Measurements from ENCODE around the gene SLF1.
A peak's percentile ranks its signal among the peaks of the same experiment; 100 is the strongest.

Gene SLF1

DNA sequence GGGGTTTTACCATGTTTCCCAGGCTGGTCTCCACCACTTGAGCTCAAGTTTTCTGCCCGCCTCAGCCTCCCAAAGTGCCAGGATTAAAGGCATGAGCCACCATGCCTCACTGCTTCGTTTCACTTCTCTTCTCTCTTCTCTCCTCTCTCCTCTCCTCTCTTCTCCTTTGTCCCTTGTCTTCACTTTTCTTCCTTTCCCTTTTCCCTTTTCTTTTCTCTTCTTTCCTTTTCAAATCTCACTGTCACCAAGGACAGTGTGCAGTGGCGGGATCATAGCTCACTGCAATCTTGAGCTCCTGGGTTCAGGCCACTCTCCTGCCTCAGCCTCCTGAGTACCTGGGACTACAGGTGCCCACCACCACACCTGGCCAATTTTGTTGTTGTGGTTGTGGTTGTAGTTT, 49.5 kb downstream of the SLF1 start:
- ATAC-seq: no peak

DNA sequence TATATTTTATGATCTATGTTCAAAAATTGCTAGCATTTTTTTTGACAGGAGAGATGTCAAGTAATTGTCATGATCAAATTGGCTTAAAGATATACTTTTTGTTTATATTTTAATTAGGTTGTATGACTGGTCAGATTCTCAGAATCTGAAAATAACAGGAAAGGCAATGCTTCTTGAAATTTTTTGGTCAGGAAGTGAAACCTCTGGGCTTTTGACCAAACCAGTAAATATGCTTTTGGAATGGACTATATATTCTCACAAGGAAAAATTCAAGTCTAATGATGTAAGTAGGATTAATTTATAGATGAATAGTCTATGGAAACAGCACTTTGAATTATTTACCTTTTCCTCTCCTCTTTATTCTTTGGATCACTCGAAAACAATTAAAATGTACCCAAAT, 52.3 kb downstream of the SLF1 start:
- no peak for ATAC-seq

- ATAC-seq: no peak
These were observed 54.3 kb downstream of the SLF1 start for GRCh38 chr5:94672746-94673145.

DNA sequence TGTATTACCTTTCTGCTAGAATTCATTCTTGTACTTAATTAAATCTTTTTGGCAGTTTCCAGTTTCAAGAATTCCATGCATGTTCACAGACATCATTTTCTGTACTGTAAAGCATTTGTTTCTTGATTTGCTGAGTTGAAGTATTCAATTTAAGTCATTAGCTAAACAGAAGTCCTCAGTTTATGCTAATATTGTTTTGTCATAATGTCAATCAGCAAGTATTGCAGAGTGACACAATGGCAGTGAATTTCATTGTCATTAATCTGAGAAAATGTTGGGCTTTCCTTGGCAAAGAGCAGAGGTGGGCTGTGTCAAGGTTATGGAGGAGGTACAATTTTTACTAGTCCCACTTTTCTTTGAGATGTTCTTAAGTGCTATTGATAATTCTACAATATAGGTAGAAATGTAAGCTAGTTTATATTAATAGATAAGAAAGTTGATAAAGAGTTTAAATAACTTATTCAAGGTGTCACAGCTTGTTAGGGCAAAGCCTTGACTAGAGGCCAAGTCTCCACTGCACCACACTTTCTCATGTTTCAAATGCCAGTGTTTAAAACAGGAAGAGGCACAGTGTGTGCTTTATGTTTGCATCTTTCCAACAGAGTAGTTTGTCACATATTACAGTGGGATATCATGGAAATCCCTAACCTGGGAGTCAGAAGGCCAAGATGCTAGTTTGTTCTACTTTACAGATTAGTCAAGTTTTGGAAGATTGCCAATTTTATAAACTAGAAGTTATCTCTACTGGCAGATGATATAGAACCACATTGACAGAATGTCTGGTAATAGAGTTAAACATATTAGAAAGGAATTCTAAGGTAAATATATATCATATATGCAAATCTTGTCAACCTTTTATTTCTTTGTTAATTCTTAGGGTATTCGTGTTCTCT, 56.3 kb downstream of the SLF1 start:
- ATAC-seq: no peak

DNA sequence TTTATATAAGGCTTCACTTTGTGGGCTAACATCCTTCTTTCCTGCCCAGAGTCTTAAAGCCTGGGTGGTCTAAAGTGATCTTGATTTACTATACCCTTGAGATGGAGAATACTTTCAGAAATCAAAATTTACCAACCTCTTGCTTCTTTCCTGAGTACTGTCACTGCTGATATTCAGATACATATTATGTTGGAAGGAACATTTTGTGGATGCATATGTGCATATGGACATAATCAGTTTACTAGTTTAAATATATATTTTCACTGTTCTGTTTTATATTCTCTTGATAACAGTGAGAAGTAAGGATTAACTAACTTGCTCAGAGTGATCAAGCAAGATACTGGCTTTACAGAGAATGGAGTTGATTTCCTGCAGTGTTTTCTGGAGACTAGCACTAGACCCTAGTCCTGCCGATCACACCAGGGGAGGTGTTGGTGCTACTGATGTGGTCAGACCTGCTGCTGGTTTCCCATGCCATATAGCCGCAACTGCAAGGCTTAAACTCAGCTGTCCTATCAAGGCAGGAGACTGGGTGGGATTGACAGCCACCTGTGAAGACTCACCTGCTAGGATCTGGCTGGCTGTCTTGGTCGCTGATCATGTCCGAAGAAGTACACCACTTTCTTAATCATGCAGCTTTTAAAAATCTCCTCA, 57.6 kb downstream of the SLF1 start:
- ATAC-seq: no peak

DNA sequence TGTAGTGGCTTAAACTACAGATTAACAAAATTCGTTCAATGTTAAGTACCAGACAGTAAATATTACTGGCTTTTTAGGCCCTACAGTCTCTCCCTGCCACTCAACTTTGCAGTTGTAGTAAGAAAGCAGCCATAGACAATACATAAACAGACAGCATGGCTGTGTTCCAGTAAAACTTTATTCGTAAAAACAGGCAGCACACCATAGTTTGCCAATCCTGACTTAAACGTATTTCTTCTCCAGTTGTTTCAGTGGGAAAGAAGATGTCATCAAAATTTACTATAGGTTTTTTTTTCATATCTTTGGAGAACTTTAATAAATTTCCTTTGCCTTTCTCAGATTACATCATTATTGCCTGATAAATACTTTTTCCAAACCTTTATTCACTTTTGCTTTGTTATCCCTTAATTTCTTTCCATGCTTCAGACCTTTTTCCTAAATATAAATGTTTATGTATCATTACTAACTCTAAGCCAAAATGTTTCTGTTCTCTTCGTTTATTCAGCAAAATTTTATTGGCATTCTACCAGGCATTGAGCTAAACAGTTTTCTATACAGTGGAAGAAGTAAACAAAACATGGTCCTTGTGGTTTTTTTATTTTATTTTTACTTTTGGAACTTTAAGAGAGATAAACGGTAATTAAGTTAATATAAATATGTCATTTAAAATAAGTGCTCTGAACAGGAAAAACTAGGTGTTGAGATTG, 64.5 kb downstream of the SLF1 start:
- no peak for ATAC-seq

- ATAC-seq: no peak
These were observed 71.4 kb downstream of the SLF1 start for GRCh38 chr5:94689908-94690307.

DNA sequence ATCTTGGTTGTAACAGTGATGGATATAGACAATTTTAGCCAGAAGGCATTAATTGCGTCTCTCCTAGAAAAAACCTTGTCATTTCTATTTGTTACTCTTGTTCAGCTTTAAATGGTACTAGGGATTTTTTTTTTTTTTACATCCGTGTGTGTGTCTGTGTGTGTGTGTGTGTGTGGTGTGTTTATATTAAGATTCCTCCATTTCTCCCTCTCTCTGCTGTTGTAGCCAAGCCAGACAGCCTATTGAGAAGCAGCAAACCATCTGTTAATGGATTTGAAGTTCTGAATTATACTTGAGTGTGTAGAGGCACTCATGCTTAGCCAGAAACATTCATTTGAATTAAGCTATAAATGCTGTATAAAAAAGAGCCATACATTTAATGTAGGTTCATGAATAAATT, 72.3 kb downstream of the SLF1 start:
- no peak for ATAC-seq

DNA sequence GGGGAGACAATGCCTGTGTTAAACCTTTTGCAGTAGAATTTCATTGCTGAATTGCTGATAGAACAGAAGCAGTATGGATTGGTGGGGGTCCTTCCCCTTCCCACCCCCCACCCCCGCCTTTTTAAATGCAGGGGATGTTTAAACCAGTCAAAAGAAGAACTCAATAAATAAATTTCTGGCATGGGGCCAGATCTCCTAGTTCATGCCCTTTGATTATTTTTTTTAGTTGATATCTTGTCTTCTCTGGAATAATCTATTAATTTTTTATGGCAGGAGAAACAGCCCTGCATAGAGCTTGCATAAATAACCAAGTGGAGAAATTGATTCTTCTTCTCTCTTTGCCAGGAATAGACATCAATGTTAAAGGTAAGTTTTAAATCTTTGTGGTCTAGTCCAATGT, 72.8 kb downstream of the SLF1 start:
- ATAC-seq: no peak

- ATAC-seq: no peak
These were observed 73.5 kb downstream of the SLF1 start for GRCh38 chr5:94691949-94692348.

GRCh38 chr5:94692581-94692980, 74.1 kb downstream of the SLF1 start:
- ATAC-seq: no peak

DNA sequence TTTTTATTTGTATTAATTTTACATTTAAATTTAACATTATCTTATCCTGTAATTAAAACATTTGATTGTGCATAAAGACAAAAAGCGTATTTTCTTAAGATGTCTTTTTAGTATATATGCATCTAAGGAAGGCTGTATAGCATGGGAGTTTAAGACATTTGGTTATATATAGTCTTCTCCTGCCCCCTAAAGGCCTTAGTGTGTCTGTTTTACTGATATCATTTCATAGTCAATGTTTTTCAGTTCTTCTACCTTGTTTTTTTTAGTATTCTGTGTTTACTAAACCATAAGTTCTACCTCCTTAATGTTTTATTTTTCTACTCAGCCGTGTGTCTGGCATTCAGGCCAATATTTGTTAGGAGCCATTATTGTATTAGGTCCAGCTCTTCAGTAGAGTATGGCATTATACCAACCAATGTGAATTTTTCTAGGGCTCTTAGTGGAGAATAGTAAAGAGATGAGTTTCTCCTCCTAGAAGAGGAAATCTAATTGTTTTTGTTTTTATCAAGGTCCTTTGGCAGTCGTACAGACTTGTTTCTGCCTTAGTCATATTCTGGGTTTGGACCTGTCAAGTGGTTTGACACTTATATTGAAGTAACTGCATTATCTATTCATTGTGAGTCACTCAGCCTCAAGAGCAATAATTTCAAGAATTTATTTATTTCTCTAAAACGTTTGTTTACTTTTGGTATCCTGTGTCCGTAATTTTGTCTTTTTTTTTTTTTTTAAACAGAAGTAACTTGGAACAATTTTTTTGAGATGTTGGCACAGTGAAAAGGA, 74.8 kb downstream of the SLF1 start:
- peak in 1 of 2 donors; percentile 51 for ATAC-seq

DNA sequence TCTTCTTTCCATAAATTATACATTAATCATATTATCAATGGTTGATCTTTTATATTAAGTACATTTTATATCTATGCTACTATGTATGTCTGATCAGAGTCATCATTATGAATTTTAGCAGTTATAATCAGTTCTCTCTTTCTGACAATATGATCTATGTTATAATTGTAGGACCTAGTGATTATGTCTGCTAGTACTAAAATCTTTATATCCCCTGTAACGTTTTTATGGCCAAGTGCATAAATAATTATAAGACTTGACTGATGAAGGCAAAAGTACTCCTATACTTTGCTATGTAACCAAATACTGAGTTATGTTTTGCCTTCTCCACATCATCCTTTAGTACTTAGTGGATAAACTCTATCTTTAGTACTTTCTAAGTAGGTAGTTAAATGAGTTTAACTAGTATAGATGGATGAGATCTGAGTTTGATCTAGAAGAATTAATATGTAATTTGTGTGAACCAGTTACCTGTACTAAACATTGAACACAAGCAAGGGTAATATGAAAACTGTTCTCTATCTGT, 75.4 kb downstream of the SLF1 start:
- ATAC-seq: no peak

GRCh38 chr5:94694671-94695070, 76.2 kb downstream of the SLF1 start:
- no peak for ATAC-seq

GRCh38 chr5:94698197-94698596, 79.7 kb downstream of the SLF1 start:
- ATAC-seq: no peak

DNA sequence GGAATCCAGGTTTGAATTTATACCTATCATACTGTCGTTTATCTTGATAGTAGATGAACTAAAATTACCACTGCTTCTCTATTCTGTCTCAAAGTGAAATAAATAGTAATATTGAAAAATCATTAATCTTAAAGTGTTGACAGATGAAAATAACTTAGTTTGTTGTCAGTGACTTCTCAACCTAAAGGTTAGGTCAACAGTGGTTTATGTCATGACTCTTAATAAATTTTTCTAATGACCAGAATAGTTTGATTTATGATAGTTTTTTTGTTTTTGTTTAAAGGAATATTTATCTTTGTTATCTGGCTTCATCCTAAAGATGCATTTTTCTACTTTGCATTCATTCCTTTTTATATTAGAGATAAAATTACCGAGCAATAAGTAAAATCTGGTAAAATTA, 81.1 kb downstream of the SLF1 start:
- ATAC-seq: no peak

DNA sequence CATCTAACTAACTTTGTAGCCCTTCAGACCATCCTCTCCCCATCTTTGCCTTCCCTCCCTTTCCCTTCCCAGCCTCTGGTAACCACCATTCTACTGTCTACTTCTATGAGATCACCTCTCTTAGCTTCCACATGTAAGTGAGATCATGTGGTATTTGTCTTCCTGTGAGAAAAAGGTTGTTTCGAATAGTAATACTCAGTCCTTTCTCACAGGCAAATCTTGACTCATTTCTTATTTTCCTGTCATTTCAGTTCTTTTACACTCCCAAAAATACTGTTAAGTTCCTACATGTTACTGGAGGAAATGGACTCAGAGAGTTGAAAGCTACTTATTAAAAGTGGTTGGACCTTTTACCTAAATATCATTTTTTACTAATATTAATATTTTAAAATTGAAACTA, 82.1 kb downstream of the SLF1 start:
- ATAC-seq: peak in 1 of 2 donors; percentile 51

DNA sequence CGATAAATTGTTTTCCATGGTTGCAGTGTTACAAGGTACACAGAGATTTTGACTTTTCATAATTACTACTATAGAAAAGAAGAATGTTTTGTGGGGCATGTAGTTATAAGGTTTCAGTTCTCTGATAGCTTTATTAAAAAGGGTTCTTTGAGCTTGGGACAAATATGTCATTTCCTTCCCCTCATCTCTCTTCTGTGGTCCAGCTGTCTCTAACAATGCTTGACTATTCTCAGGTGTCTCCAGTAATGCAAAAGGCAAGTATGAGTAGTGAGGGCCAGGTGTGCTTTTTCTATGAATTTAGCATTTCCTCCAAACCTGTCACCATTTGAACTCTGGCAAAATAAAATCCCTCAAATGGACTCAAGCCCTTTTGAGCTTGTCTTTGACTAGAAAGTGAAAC, 84.3 kb downstream of the SLF1 start:
- no peak for ATAC-seq

DNA sequence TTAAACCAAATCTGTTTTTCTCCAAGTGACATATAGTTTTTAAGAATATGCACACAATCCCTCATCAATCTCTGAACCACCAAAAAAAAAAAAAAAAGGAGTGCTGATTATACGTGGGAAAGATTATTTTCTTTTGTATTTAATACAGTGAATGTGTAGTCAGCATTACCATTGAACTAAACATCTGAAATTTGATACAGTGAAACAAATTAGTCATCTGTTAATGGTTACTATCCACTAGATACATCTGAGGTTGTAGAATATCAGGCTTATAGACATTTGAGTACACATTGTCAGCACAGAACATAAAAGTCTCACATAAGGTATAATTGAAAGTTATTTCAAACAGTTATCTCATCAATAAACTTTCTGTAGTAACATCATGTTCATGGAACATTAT, 87.0 kb downstream of the SLF1 start:
- no peak for ATAC-seq

DNA sequence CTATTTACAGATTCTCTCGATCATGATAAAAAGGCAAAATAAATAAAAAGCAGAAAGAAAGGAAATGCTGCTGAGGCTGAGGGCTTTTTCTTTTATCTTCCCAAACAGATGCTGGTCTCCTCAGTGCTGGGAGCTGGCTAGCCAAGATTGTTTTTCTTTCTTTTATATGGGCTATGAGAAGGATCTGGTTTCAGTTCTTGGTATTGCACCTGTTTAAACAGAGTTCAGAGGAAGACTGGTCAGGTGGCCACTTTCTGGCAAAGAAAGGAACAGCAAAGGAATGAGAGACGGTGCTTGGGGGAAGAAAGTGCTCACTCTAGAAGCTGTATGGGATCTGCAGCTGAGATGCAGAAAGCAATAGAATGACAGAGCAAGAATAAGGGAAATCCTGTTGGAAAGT, 88.9 kb downstream of the SLF1 start:
- no peak for ATAC-seq

GRCh38 chr5:94709277-94709676, 90.8 kb downstream of the SLF1 start:
- no peak for ATAC-seq

DNA sequence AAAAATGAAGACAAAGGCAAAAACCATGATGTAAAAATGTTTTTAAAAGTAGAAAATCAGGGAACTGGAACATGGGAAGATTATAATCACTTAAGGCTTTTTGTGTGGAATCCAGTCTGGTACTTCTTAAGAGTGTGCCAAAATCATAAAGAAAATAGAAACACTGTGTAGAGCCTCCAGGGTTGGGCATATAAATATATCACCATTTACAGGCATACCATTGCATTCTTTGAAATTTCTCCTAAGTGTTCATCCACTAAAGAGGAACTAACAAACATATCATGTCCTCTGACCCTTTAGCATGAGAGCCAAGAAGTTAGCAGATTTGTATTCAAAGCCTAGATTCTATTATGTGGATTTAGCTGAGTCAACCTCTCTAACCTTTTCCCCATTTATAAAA, 93.3 kb downstream of the SLF1 start:
- no peak for ATAC-seq

GRCh38 chr5:94715768-94716167, 97.3 kb downstream of the SLF1 start:
- ATAC-seq: no peak
